ENCODE results near the gene ATP5F1D. TPM values are rescaled to one million over a fixed set of nuclear protein-coding genes. Genes with fewer than 3 reads are reported as not detected.

The ATP5F1D gene
- total and polyA plus RNA-seq, 2 of the 13 experiments (the other 11 are each of a cell fraction or from before 2014, with no cell fraction given) = 39.4 to 78.7 TPM

DNA sequence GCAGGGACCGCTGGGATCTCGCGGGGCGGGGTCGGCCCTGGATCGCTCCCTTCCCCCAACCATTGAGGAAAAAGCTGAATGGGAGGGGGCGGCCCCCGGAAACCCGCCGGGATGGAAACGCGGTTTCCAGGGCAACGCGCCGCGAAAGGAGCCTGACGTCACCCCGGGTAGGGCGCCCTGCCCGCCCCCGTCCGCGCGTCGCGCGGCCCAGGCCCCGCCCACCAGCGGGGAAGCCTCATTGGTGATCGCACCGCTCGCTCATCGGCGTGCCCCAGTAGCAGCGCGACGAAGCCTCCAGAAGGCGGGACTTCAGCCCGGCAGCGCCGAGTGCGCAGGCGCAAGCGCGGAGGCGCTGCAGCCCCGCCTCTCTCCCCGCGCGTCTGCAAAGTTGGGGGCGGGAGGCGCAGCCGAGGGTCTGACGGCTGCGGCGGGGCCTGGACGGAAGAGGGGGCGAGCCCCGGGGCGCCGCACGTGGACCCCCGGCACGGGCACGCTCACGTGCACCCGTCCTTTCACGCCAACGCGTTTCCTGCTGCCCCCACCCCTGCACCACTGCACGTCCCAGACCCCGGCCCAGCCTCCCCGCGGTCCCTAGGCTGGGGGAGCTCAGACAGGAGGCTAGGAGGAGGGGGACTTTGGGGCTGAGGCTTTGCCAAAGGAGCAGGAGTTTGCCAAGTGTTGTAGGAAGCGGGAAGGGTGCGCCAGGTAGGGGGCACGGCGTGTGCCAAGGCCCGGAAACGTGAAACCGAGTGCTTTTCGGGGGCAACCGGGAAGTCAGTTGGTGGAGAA is 19.4 kb downstream of the ATP5F1D start (continued):
- TF ChIP-seq ZFP90 (CRISPR knock-in tag; IDR thresholded peaks at IDR 0.05; ENCODE audit: borderline replicate concordance) = no peak
- TF ChIP-seq ZNF605 (CRISPR knock-in tag; IDR thresholded peaks at IDR 0.05) = no peak; the same call in 1 of the 2 replicates
- TF ChIP-seq, protein P1, sequence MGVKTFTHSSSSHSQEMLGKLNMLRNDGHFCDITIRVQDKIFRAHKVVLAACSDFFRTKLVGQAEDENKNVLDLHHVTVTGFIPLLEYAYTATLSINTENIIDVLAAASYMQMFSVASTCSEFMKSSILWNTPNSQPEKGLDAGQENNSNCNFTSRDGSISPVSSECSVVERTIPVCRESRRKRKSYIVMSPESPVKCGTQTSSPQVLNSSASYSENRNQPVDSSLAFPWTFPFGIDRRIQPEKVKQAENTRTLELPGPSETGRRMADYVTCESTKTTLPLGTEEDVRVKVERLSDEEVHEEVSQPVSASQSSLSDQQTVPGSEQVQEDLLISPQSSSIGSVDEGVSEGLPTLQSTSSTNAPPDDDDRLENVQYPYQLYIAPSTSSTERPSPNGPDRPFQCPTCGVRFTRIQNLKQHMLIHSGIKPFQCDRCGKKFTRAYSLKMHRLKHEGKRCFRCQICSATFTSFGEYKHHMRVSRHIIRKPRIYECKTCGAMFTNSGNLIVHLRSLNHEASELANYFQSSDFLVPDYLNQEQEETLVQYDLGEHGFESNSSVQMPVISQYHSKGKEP (CRISPR knock-in tag; IDR thresholded peaks at IDR 0.05) = no peak
- TF ChIP-seq ZNF703 (CRISPR knock-in tag; IDR thresholded peaks at IDR 0.05; ENCODE audit: borderline replicate concordance) = no peak
- TF ChIP-seq, protein P2, sequence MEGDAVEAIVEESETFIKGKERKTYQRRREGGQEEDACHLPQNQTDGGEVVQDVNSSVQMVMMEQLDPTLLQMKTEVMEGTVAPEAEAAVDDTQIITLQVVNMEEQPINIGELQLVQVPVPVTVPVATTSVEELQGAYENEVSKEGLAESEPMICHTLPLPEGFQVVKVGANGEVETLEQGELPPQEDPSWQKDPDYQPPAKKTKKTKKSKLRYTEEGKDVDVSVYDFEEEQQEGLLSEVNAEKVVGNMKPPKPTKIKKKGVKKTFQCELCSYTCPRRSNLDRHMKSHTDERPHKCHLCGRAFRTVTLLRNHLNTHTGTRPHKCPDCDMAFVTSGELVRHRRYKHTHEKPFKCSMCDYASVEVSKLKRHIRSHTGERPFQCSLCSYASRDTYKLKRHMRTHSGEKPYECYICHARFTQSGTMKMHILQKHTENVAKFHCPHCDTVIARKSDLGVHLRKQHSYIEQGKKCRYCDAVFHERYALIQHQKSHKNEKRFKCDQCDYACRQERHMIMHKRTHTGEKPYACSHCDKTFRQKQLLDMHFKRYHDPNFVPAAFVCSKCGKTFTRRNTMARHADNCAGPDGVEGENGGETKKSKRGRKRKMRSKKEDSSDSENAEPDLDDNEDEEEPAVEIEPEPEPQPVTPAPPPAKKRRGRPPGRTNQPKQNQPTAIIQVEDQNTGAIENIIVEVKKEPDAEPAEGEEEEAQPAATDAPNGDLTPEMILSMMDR (CRISPR knock-in tag; IDR thresholded peaks at IDR 0.05) = no peak
- TF ChIP-seq, protein P3, sequence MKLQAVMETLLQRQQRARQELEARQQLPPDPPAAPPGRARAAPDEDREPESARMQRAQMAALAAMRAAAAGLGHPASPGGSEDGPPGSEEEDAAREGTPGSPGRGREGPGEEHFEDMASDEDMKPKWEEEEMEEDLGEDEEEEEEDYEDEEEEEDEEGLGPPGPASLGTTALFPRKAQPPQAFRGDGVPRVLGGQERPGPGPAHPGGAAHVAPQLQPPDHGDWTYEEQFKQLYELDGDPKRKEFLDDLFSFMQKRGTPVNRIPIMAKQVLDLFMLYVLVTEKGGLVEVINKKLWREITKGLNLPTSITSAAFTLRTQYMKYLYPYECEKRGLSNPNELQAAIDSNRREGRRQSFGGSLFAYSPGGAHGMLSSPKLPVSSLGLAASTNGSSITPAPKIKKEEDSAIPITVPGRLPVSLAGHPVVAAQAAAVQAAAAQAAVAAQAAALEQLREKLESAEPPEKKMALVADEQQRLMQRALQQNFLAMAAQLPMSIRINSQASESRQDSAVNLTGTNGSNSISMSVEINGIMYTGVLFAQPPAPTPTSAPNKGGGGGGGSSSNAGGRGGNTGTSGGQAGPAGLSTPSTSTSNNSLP (IDR thresholded peaks at IDR 0.05; ENCODE audit: low read depth, low read length) = no peak
- no peak for TF ChIP-seq FOSL2 (CRISPR knock-in tag; IDR thresholded peaks at IDR 0.05)
- no peak for TF ChIP-seq CCAR2 (optimal IDR thresholded peaks at IDR 0.05; ENCODE audit: low read depth, low read length)
- TF ChIP-seq, protein P4, sequence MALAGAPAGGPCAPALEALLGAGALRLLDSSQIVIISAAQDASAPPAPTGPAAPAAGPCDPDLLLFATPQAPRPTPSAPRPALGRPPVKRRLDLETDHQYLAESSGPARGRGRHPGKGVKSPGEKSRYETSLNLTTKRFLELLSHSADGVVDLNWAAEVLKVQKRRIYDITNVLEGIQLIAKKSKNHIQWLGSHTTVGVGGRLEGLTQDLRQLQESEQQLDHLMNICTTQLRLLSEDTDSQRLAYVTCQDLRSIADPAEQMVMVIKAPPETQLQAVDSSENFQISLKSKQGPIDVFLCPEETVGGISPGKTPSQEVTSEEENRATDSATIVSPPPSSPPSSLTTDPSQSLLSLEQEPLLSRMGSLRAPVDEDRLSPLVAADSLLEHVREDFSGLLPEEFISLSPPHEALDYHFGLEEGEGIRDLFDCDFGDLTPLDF (CRISPR knock-in tag; IDR thresholded peaks at IDR 0.05) = peak; percentile 49; the same call in 1 of the 2 replicates
- TF ChIP-seq BRD4 (CRISPR knock-in tag; IDR thresholded peaks at IDR 0.05) = peak; percentile 48; the same call in 1 of the 2 replicates
- TF ChIP-seq, protein P5, sequence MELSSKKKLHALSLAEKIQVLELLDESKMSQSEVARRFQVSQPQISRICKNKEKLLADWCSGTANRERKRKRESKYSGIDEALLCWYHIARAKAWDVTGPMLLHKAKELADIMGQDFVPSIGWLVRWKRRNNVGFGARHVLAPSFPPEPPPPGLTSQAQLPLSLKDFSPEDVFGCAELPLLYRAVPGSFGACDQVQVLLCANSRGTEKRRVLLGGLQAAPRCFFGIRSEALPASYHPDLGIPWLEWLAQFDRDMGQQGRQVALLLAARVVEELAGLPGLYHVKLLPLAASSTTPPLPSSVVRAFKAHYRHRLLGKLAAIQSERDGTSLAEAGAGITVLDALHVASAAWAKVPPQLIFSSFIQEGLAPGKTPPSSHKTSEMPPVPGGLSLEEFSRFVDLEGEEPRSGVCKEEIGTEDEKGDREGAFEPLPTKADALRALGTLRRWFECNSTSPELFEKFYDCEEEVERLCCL (CRISPR knock-in tag; IDR thresholded peaks at IDR 0.05; ENCODE audit: borderline replicate concordance) = no peak
- TF ChIP-seq ZNF660 (CRISPR knock-in tag; IDR thresholded peaks at IDR 0.05; ENCODE audit: borderline replicate concordance, low read depth) = no peak
- 0 out of 2 replicates have a peak, but pooled peaks have one; percentile 56 for TF ChIP-seq ZNF546 (CRISPR knock-in tag; conservative IDR thresholded peaks at IDR 0.05)
- TF ChIP-seq, protein P6, sequence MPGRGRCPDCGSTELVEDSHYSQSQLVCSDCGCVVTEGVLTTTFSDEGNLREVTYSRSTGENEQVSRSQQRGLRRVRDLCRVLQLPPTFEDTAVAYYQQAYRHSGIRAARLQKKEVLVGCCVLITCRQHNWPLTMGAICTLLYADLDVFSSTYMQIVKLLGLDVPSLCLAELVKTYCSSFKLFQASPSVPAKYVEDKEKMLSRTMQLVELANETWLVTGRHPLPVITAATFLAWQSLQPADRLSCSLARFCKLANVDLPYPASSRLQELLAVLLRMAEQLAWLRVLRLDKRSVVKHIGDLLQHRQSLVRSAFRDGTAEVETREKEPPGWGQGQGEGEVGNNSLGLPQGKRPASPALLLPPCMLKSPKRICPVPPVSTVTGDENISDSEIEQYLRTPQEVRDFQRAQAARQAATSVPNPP (CRISPR knock-in tag; IDR thresholded peaks at IDR 0.05) = no peak
- no peak for TF ChIP-seq ZNF558 (CRISPR knock-in tag; IDR thresholded peaks at IDR 0.05; ENCODE audit: borderline replicate concordance)

Measured in HepG2 (cell line).